Stomach (tissue), 4 donors: ENCODE results near the gene CPEB2.

ENCODE experiments used
- CTCF ChIP-seq, 7 experiments: fragments of 450-650 bp in 4 of 7; fragments of 200-600 bp in 3 of 7; sonication (generic) in 3 of 7; IDR thresholded peaks; one replicate each; pipeline ENCODE4 v1.5.1; 2016 to 2019; ENCODE audit warnings: antibody characterized with exemption in 7 of 7, control low read depth in 2 of 7, mild to moderate bottlenecking in 1 of 7
- EP300 ChIP-seq: sonication (generic); formaldehyde crosslinking; IDR thresholded peaks from one replicate; pipeline ENCODE4 v1.6.1; 2017; ENCODE audit warnings: antibody characterized with exemption
- POLR2A ChIP-seq, 4 donors: fragments of 450-650 bp; IDR thresholded peaks; one replicate each; pipeline ENCODE4 v1.6.1; 2016; ENCODE audit warnings: antibody characterized with exemption in 4 of 4, control low read depth in 2 of 4, mild to moderate bottlenecking in 1 of 4, moderate library complexity in 1 of 4

DNA sequence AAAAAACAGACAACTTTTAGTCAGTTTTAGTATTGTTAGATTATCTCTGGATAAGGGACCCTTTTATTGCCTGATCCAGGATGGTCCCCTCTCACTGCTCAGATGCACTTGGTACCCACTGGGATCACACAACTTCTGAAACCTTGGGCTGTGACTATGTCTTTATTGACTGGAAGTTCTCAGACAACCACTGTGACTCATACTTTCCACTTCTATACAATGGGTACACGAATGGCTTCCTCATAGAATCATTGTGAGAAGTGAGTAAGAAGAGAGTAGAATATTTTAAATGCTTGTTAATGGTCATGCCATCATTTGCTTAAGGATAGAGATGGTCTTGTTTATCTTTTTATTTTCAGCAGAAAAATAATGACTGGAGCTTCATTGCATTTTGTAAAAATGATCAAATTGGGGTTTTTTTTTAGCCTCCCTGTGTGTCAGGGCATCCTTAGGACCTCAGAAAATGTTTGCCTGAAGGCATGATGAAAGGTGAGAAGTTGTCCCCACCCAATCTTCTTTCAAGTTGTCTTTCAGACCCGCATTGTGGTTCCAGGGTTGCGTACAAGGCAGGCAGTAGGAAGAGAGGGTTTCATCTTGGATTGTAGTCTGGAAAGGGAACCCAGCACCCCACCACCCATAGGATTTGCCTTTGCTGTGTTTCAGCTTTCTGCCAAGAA lies 115.1 kb downstream of the CPEB2 start:
- TF ChIP-seq CTCF (IDR thresholded peaks at IDR 0.05) (no peak), POLR2A (IDR thresholded peaks at IDR 0.05) (no peak), EP300 (no peak)
